ENCODE measurements around the gene EPSTI1.
A peak's percentile ranks its signal among the peaks of the same experiment; 100 is the strongest.

EPSTI1 gene

GRCh38 chr13:42970824-42971690, 21.0 kb downstream of the EPSTI1 start:
- no peaks in the 10 kb centered on the region for H3K27me3 ChIP-seq
- peak; percentile 49 for DNase-seq
- TF ChIP-seq CTCF (IDR thresholded peaks at IDR 0.05; ENCODE audit: low read depth, low read length) = peak; percentile 91
- H3K4me1 ChIP-seq = peaks cover 15% of the 10 kb centered on the region
- H3K36me3 ChIP-seq = no peaks in the 10 kb centered on the region
- no peak overlapping the region for H3K4me3 ChIP-seq (ENCODE audit: low read depth, low read length)
- H3K9me3 ChIP-seq = no peaks in the 10 kb centered on the region

- Histone ChIP-seq H3K36me3 (no peaks in the 10 kb centered on the region), H3K9me3 (no peaks in the 10 kb centered on the region), H3K4me3 (ENCODE audit: low read depth, low read length) (no peak overlapping the region), H3K27me3 (no peaks in the 10 kb centered on the region), H3K4me1 (peaks cover 15% of the 10 kb centered on the region)
- TF ChIP-seq CTCF (IDR thresholded peaks at IDR 0.05; ENCODE audit: low read depth, low read length) = peak; percentile 89
- DNase-seq = peak; percentile 89
Observed at GRCh38 chr13:42969565-42970172, 22.4 kb downstream of the EPSTI1 start.

- Histone ChIP-seq H3K36me3 (no peaks in the 10 kb centered on the region), H3K9me3 (no peaks in the 10 kb centered on the region), H3K4me3 (ENCODE audit: low read depth, low read length) (no peak overlapping the region), H3K27me3 (no peaks in the 10 kb centered on the region), H3K4me1 (peaks cover 15% of the 10 kb centered on the region)
- DNase-seq = no peak
- TF ChIP-seq CTCF (IDR thresholded peaks at IDR 0.05; ENCODE audit: low read depth, low read length) = no peak
Observed at GRCh38 chr13:42968906-42969305, 23.1 kb downstream of the EPSTI1 start.

- Histone ChIP-seq H3K9me3 (no peaks in the 10 kb centered on the region), H3K36me3 (no peaks in the 10 kb centered on the region), H3K27me3 (no peaks in the 10 kb centered on the region), H3K4me1 (peaks cover 15% of the 10 kb centered on the region), H3K4me3 (ENCODE audit: low read depth, low read length) (no peak overlapping the region)
- TF ChIP-seq CTCF (IDR thresholded peaks at IDR 0.05; ENCODE audit: low read depth, low read length) = no peak
- DNase-seq = no peak
Observed at GRCh38 chr13:42967660-42968059, 24.4 kb downstream of the EPSTI1 start.

- H3K36me3 ChIP-seq = no peaks in the 10 kb centered on the region
- DNase-seq = no peak
- H3K27me3 ChIP-seq = no peaks in the 10 kb centered on the region
- no peak overlapping the region for H3K4me3 ChIP-seq (ENCODE audit: low read depth, low read length)
- no peak for TF ChIP-seq CTCF (IDR thresholded peaks at IDR 0.05; ENCODE audit: low read depth, low read length)
- H3K9me3 ChIP-seq = no peaks in the 10 kb centered on the region
- peaks cover 15% of the 10 kb centered on the region for H3K4me1 ChIP-seq
Observed at GRCh38 chr13:42965281-42965680, 26.8 kb downstream of the EPSTI1 start.

- Histone ChIP-seq H3K9me3 (no peaks in the 10 kb centered on the region), H3K4me1 (peaks cover 12% of the 10 kb centered on the region), H3K36me3 (no peaks in the 10 kb centered on the region), H3K27me3 (no peaks in the 10 kb centered on the region), H3K4me3 (ENCODE audit: low read depth, low read length) (no peak overlapping the region)
- no peak for DNase-seq
- TF ChIP-seq CTCF (IDR thresholded peaks at IDR 0.05; ENCODE audit: low read depth, low read length) = no peak
Observed at GRCh38 chr13:42964761-42965161, 27.3 kb downstream of the EPSTI1 start.
